Measurements from ENCODE around the gene PDCL3. TPM values are rescaled to one million over a fixed set of nuclear protein-coding genes. Genes with fewer than 3 reads are reported as not detected.

The PDCL3 gene
- polyA plus RNA-seq, 1 donor (not counting 4 experiments of a cell fraction or from before 2014, with no cell fraction given) = 42.2 TPM

DNA sequence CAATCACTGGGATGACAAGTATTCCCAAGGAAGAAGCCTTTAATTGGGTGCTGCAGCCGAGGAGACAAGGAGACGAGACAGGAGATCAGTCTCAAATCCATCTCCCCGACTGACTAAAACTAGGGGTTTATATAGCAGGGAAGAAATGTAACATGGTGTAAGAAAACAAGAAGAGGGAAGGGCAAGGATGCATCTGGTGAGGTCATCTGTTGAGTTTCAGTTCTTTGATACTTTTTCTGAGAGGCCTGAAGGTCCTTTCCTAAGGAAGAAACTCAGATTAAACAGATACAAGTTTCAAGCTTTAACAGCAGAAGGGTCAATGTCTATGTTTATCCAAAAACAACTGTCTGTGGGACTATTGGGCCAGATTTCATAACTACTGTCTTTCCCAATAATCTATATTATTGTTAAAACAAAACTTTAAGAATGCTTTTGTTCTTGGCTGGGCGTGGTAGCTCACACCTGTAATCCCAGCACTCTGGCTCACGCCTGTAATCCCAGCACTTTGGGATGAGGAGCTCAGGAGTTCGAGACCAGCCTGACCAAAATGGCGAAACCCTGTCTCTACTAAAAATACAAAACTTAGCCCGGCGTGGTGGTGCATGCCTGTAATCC is 2.5 kb upstream of the PDCL3 start:
- DNase-seq (ENCODE audit: low read depth, low spot score) (no peak), FAIRE-seq (no peak)
- Histone ChIP-seq H3K4me2 (ENCODE audit: control insufficient read depth, extremely low read depth, insufficient read depth, low read depth, low read length) (no peak overlapping the region), H3K9me3 (ENCODE audit: control insufficient read depth, low read depth, low read length) (no peaks in the 10 kb centered on the region), H3K36me3 (ENCODE audit: control insufficient read depth in 2 of 2, extremely low read depth in 1 of 2, insufficient read depth in 2 of 2, low read length in 2 of 2) (no peaks in the 10 kb centered on the region), H3K4me3 (ENCODE audit: control insufficient read depth in 2 of 3, extremely low read depth in 1 of 3, insufficient read depth in 2 of 3, low read depth in 1 of 3, low read length in 3 of 3) (no peak overlapping the region), H4K20me1 (ENCODE audit: control insufficient read depth, extremely low read depth, insufficient read depth, low read length) (no peaks in the 10 kb centered on the region), H3K27me3 (ENCODE audit: control insufficient read depth, extremely low read depth, insufficient read depth, low read length) (no peaks in the 10 kb centered on the region), H3K79me2 (ENCODE audit: control insufficient read depth, insufficient read depth, low read length) (peaks cover 5% of the 10 kb centered on the region), H3K9me1 (ENCODE audit: control insufficient read depth, extremely low read depth, insufficient read depth, low read length) (no peaks in the 10 kb centered on the region), H2AFZ (ENCODE audit: control insufficient read depth, low read length) (no peak overlapping the region), H3K27ac (ENCODE audit: control insufficient read depth, insufficient read depth, low read length) (no peak overlapping the region), H3K4me1 (ENCODE audit: control insufficient read depth, extremely low read depth, insufficient read depth, low read length) (peaks cover 3% of the 10 kb centered on the region), H3K9ac (ENCODE audit: control insufficient read depth, extremely low read depth, insufficient read depth, low read length) (no peak overlapping the region)
- dilution Hi-C loops (cut with MboI; ENCODE audit: extremely low pct_ligation_motif_present, low sequenced_read_pairs) = no loop called here
- TF ChIP-seq, protein P1, sequence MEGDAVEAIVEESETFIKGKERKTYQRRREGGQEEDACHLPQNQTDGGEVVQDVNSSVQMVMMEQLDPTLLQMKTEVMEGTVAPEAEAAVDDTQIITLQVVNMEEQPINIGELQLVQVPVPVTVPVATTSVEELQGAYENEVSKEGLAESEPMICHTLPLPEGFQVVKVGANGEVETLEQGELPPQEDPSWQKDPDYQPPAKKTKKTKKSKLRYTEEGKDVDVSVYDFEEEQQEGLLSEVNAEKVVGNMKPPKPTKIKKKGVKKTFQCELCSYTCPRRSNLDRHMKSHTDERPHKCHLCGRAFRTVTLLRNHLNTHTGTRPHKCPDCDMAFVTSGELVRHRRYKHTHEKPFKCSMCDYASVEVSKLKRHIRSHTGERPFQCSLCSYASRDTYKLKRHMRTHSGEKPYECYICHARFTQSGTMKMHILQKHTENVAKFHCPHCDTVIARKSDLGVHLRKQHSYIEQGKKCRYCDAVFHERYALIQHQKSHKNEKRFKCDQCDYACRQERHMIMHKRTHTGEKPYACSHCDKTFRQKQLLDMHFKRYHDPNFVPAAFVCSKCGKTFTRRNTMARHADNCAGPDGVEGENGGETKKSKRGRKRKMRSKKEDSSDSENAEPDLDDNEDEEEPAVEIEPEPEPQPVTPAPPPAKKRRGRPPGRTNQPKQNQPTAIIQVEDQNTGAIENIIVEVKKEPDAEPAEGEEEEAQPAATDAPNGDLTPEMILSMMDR (optimal IDR thresholded peaks at IDR 0.05 in 1 of 3, IDR thresholded peaks at IDR 0.05 in 1 of 3, conservative IDR thresholded peaks at IDR 0.05 in 1 of 3; ENCODE audit: extremely low read depth in 1 of 3, insufficient read depth in 2 of 3, low read length in 3 of 3) = no peak
- TF ChIP-seq EZH2 (IDR thresholded peaks at IDR 0.05; ENCODE audit: low read length) = no peak

DNA sequence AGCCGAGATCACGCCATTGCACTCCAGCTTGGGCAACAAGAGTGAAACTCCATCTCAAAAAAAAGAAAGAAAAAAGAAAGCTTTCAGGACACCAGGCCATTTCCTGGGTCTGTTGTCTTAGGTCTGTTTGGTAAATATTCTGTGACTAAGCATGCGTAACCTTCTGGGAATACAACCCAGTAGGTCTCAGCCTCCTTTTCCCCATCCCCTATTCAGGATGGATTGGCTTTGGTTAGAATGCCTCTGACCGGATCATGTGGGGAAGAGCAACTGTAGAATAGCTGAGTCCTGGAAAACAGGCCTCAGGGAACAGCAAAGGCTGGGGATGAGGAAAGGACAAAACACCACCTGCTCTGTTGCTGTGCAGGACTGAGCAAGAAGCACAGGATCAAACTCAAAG is 1.6 kb upstream of the PDCL3 start:
- peaks cover 3% of the 10 kb centered on the region for H3K4me1 ChIP-seq (ENCODE audit: control insufficient read depth, extremely low read depth, insufficient read depth, low read length)
- H3K4me3 ChIP-seq (ENCODE audit: control insufficient read depth in 2 of 3, extremely low read depth in 1 of 3, insufficient read depth in 2 of 3, low read depth in 1 of 3, low read length in 3 of 3) = no peak overlapping the region
- H3K9ac ChIP-seq (ENCODE audit: control insufficient read depth, extremely low read depth, insufficient read depth, low read length) = no peak overlapping the region
- TF ChIP-seq, protein P1 (optimal IDR thresholded peaks at IDR 0.05 in 1 of 3, IDR thresholded peaks at IDR 0.05 in 1 of 3, conservative IDR thresholded peaks at IDR 0.05 in 1 of 3; ENCODE audit: extremely low read depth in 1 of 3, insufficient read depth in 2 of 3, low read length in 3 of 3) = no peak
- no peak for TF ChIP-seq EZH2 (IDR thresholded peaks at IDR 0.05; ENCODE audit: low read length)
- H3K36me3 ChIP-seq (ENCODE audit: control insufficient read depth in 2 of 2, extremely low read depth in 1 of 2, insufficient read depth in 2 of 2, low read length in 2 of 2) = no peaks in the 10 kb centered on the region
- H3K79me2 ChIP-seq (ENCODE audit: control insufficient read depth, insufficient read depth, low read length) = peaks cover 5% of the 10 kb centered on the region
- H4K20me1 ChIP-seq (ENCODE audit: control insufficient read depth, extremely low read depth, insufficient read depth, low read length) = no peaks in the 10 kb centered on the region
- no peaks in the 10 kb centered on the region for H3K27me3 ChIP-seq (ENCODE audit: control insufficient read depth, extremely low read depth, insufficient read depth, low read length)
- FAIRE-seq (no peak), DNase-seq (ENCODE audit: low read depth, low spot score) (no peak)
- no peak overlapping the region for H3K4me2 ChIP-seq (ENCODE audit: control insufficient read depth, extremely low read depth, insufficient read depth, low read depth, low read length)
- dilution Hi-C loops (cut with MboI; ENCODE audit: extremely low pct_ligation_motif_present, low sequenced_read_pairs) = no loop called here
- H3K9me3 ChIP-seq (ENCODE audit: control insufficient read depth, low read depth, low read length) = no peaks in the 10 kb centered on the region
- no peak overlapping the region for H2AFZ ChIP-seq (ENCODE audit: control insufficient read depth, low read length)
- H3K27ac ChIP-seq (ENCODE audit: control insufficient read depth, insufficient read depth, low read length) = no peak overlapping the region
- H3K9me1 ChIP-seq (ENCODE audit: control insufficient read depth, extremely low read depth, insufficient read depth, low read length) = no peaks in the 10 kb centered on the region

Data from keratinocyte (primary cell).